Measurements from ENCODE around the gene LRGUK.
A peak's percentile ranks its signal among the peaks of the same experiment; 100 is the strongest.

The LRGUK gene

DNA sequence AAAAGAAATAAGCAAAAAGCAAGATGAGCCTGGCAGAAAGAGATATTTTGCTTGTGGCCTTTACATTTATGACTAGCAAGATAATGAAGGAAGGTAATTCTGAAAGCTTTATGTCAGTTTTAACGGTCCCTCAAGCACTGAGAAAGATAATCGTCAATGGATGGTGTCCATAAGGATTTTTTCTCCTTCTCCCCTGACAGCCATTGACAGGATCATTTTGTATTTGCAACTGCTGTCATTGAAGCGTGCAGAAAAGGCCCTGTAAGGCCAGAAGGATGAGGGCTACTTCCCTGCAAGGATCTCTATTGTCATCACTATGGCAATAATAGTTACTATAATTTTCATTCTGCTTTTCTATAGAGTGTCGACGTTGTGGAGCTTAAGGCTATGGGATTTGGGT, 994 bp upstream of the LRGUK start:
- Histone ChIP-seq H3K27me3 (ENCODE audit: insufficient read depth, low read length) (peaks cover 54% of the 10 kb centered on the region), H2AFZ (ENCODE audit: low read length, unreplicated experiment) (no peak overlapping the region), H3K4me3 (ENCODE audit: low read depth, low read length) (no peak overlapping the region), H3K4me1 (ENCODE audit: control insufficient read depth, insufficient read depth, low read length, unreplicated experiment) (no peaks in the 10 kb centered on the region), H3K27ac (ENCODE audit: low read depth, low read length) (no peak overlapping the region), H3K36me3 (ENCODE audit: insufficient read depth, low read length) (no peaks in the 10 kb centered on the region), H3K79me2 (ENCODE audit: control insufficient read depth, insufficient read depth, low read length, unreplicated experiment) (no peaks in the 10 kb centered on the region)

DNA sequence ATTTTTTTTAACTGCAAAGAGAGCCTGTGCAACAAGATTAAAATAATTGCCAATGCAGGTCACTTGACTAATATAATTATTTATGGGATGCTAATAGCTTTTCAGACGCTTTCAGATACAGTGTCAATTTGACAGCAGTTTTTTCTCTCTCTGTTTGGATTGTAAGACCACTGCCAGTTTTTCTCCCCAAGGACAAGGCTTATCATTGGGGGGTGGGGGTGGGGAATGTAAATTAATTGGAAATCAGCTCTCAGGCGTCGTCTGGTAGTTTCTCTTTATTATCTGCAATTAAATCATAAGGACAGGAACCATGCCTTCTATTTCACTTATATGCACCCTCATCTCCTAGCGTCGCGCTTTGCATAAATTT, 559 bp upstream of the LRGUK start:
- Histone ChIP-seq H3K27me3 (ENCODE audit: insufficient read depth, low read length) (peaks cover 54% of the 10 kb centered on the region), H3K36me3 (ENCODE audit: insufficient read depth, low read length) (no peaks in the 10 kb centered on the region), H2AFZ (ENCODE audit: low read length, unreplicated experiment) (peak overlapping the region; percentile 26), H3K27ac (ENCODE audit: low read depth, low read length) (no peak overlapping the region), H3K4me3 (ENCODE audit: low read depth, low read length) (peak overlapping the region; percentile 88), H3K4me1 (ENCODE audit: control insufficient read depth, insufficient read depth, low read length, unreplicated experiment) (no peaks in the 10 kb centered on the region), H3K79me2 (ENCODE audit: control insufficient read depth, insufficient read depth, low read length, unreplicated experiment) (no peaks in the 10 kb centered on the region)

DNA sequence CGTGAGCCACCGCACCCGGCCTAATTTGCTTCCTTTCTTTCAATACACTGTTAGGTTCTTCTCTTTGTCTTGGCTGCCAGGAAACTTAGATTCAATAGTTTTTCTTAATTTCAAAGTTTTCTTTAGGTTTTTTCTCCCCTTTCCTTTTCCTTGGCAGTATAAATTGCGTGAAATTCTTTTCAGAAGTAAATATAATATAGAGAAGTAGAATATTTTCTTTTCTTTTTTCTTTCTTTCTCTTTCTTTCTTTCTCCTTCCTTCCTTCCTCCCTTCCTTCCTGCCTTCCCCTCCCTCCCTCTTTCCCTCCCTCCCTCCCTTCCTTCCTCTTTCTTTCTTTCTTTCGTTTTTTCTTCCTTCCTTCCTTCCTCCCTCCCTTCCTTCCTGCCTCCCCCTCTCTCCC, 1.7 kb downstream of the LRGUK start:
- no peak overlapping the region for H2AFZ ChIP-seq (ENCODE audit: low read length, unreplicated experiment)
- H3K4me3 ChIP-seq (ENCODE audit: low read depth, low read length) = no peak overlapping the region
- H3K27me3 ChIP-seq (ENCODE audit: insufficient read depth, low read length) = peaks cover 54% of the 10 kb centered on the region
- H3K36me3 ChIP-seq (ENCODE audit: insufficient read depth, low read length) = no peaks in the 10 kb centered on the region
- H3K27ac ChIP-seq (ENCODE audit: low read depth, low read length) = no peak overlapping the region
- no peaks in the 10 kb centered on the region for H3K79me2 ChIP-seq (ENCODE audit: control insufficient read depth, insufficient read depth, low read length, unreplicated experiment)
- H3K4me1 ChIP-seq (ENCODE audit: control insufficient read depth, insufficient read depth, low read length, unreplicated experiment) = no peaks in the 10 kb centered on the region

DNA sequence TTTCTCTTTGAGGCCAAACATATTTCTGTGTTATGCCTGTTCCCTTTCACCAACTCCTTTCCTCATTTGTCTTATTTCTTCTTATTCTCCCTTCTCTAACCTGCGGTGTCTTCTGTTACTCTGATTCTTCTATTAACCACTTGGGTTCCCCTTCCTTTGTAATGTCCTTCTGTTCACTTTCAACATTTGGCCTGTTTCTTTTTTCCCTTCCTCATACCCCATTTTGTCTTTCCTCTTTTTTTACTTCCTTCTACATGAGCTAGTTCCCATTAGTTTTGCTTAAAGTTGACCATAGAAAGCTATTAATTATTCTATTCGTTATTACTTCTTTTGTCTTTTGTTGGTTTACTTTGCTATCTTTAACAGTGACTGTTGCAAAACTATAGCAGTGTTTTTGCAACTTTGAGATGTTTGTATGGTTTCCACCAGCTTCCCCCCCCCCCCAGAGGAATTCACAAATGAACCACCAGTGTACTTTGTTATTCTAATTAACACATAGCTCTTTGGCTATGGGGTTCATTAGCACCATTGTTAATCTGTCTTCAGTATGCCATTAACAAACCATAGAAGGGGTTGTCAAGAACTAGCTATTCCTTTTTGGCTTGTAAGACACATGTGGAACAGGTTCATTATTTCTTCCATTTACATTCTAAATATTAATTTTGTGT, 2.9 kb downstream of the LRGUK start:
- Histone ChIP-seq H3K36me3 (ENCODE audit: insufficient read depth, low read length) (no peaks in the 10 kb centered on the region), H3K27ac (ENCODE audit: low read depth, low read length) (no peak overlapping the region), H3K27me3 (ENCODE audit: insufficient read depth, low read length) (peaks cover 61% of the 10 kb centered on the region), H3K79me2 (ENCODE audit: control insufficient read depth, insufficient read depth, low read length, unreplicated experiment) (no peaks in the 10 kb centered on the region), H3K4me1 (ENCODE audit: control insufficient read depth, insufficient read depth, low read length, unreplicated experiment) (no peaks in the 10 kb centered on the region), H2AFZ (ENCODE audit: low read length, unreplicated experiment) (no peak overlapping the region), H3K4me3 (ENCODE audit: low read depth, low read length) (no peak overlapping the region)

DNA sequence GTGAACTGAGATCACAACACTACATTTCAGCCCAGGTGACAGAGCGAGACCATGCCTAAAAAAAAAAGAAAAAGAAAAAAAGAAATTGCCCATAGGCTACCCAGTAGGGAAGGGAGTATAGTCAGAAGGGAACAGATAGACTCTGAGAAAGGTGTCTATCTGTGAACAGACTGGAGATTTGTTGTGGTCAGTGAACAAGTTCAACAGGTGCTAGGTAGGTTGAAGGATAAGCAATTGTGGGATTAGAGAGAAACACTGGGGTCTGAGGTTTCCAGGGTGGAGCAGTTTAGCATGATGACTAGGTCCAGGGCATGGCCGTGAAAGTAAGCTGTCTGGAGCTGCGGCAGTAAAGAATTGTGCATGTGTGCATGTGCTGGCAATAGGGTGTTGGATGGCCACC, 6.9 kb downstream of the LRGUK start:
- H3K27ac ChIP-seq (ENCODE audit: low read depth, low read length) = no peak overlapping the region
- no peaks in the 10 kb centered on the region for H3K79me2 ChIP-seq (ENCODE audit: control insufficient read depth, insufficient read depth, low read length, unreplicated experiment)
- no peaks in the 10 kb centered on the region for H3K4me1 ChIP-seq (ENCODE audit: control insufficient read depth, insufficient read depth, low read length, unreplicated experiment)
- H3K4me3 ChIP-seq (ENCODE audit: low read depth, low read length) = no peak overlapping the region
- H3K36me3 ChIP-seq (ENCODE audit: insufficient read depth, low read length) = no peaks in the 10 kb centered on the region
- no peak overlapping the region for H2AFZ ChIP-seq (ENCODE audit: low read length, unreplicated experiment)
- H3K27me3 ChIP-seq (ENCODE audit: insufficient read depth, low read length) = peaks cover 51% of the 10 kb centered on the region

DNA sequence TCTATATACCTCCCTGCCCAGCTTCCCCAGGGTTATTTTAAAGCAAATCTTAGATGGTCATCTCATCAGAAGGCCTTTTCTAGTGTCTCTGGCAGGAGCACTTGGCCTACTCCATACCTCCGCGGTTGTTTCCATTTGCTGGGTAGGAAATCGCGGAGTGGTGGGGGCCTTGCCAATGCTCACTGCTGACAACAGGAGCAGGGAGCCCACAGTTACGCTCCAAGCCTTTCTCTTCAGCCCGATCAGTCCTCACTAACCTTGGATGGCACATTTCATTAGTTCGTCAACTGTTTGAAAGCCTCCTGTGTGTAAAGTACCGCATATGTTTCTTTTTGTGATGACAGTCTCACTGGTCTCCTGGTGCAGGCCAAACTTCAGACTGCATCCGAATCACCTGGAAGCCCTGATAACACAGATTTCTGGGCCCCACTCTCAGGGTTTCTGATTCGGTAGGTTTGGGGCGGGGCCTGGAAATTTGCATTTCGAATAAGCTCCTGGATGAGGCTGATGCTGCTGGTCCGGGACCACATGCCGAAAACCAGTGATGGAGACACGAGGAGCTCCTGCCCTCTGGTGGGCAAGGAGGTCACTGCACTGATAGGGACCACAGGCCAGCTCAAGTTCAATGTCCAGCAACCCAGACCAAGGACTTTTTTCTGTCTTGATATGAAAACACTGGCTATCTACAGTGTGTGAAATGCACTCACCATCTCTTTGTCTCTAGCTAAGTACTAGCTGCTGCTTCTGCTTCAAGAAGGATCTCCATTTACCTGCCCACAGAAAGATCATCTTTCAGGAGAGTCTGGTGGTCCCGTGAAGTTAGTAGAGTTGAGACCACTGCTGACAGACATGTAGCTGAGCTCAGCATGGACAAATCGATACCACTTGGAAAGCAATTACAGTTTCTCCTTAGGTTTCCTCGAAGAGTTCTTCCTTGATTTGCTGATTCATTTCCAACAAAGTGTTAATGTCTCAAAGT, 14.0 kb downstream of the LRGUK start:
- Histone ChIP-seq H3K27me3 (ENCODE audit: insufficient read depth, low read length) (peaks cover 5% of the 10 kb centered on the region), H3K36me3 (ENCODE audit: insufficient read depth, low read length) (no peaks in the 10 kb centered on the region), H3K4me3 (ENCODE audit: low read depth, low read length) (no peak overlapping the region), H2AFZ (ENCODE audit: low read length, unreplicated experiment) (no peak overlapping the region), H3K79me2 (ENCODE audit: control insufficient read depth, insufficient read depth, low read length, unreplicated experiment) (no peaks in the 10 kb centered on the region), H3K4me1 (ENCODE audit: control insufficient read depth, insufficient read depth, low read length, unreplicated experiment) (no peaks in the 10 kb centered on the region), H3K27ac (ENCODE audit: low read depth, low read length) (no peak overlapping the region)

DNA sequence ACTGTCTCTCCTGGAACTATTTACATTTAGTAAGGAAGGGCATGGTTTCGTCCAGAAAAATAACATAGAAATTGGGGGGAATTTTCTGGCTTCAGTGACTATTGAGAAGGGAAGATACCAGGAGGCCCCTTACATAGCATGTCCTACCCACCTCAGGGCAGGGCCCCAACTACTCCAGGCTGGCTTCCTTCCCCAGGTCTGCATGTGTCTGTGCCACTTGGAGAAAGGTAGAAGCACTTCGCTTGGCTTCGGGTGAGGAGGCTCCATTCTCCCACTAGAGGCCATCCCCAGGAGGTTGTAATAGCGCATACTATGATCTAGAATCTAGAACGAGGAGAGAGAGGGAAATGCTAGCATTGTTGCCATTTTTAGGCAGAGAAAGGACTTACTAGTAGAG, 14.7 kb downstream of the LRGUK start:
- no peak overlapping the region for H3K27ac ChIP-seq (ENCODE audit: low read depth, low read length)

DNA sequence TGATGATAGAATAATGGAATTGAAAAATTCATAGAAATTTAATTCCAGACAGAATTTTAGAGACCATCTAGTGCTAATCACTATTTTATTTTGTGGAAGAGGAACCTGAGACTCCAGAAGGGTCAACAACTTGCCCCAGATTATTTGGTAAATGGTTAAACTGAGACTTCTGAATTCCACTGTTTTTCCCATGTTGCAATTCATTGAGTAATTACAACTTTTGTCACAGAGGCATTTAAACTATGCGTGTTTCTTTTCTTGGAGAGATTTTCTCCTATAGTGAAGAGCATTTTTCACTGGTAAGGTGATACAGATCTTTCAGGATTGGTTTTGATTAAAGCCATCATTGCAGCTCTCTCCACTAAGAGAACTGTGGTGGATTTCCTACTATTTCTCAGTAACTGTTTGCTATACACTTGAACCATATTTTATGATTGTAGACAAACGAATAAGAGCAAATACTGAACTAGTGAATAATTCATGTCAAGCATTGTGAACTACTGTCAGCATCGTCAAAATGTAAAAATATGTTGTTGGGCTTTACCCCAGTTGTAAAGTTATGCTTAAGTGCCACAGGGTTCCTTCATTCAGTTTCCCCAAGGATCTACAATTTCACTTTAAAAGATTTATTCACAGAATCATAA, 26.5 kb downstream of the LRGUK start:
- H3K79me2 ChIP-seq (ENCODE audit: control insufficient read depth, insufficient read depth, low read length, unreplicated experiment) = no peaks in the 10 kb centered on the region
- H3K36me3 ChIP-seq (ENCODE audit: insufficient read depth, low read length) = no peaks in the 10 kb centered on the region
- H3K4me3 ChIP-seq (ENCODE audit: low read depth, low read length) = no peak overlapping the region
- no peaks in the 10 kb centered on the region for H3K27me3 ChIP-seq (ENCODE audit: insufficient read depth, low read length)
- H2AFZ ChIP-seq (ENCODE audit: low read length, unreplicated experiment) = no peak overlapping the region
- no peaks in the 10 kb centered on the region for H3K4me1 ChIP-seq (ENCODE audit: control insufficient read depth, insufficient read depth, low read length, unreplicated experiment)
- no peak overlapping the region for H3K27ac ChIP-seq (ENCODE audit: low read depth, low read length)

More for the DNA sequence above, 14.7 kb downstream of the LRGUK start:
- H3K4me3 ChIP-seq (ENCODE audit: low read depth, low read length) = no peak overlapping the region
- no peak overlapping the region for H2AFZ ChIP-seq (ENCODE audit: low read length, unreplicated experiment)
- H3K27me3 ChIP-seq (ENCODE audit: insufficient read depth, low read length) = no peaks in the 10 kb centered on the region
- no peaks in the 10 kb centered on the region for H3K79me2 ChIP-seq (ENCODE audit: control insufficient read depth, insufficient read depth, low read length, unreplicated experiment)
- no peaks in the 10 kb centered on the region for H3K36me3 ChIP-seq (ENCODE audit: insufficient read depth, low read length)
- H3K4me1 ChIP-seq (ENCODE audit: control insufficient read depth, insufficient read depth, low read length, unreplicated experiment) = no peaks in the 10 kb centered on the region

DNA sequence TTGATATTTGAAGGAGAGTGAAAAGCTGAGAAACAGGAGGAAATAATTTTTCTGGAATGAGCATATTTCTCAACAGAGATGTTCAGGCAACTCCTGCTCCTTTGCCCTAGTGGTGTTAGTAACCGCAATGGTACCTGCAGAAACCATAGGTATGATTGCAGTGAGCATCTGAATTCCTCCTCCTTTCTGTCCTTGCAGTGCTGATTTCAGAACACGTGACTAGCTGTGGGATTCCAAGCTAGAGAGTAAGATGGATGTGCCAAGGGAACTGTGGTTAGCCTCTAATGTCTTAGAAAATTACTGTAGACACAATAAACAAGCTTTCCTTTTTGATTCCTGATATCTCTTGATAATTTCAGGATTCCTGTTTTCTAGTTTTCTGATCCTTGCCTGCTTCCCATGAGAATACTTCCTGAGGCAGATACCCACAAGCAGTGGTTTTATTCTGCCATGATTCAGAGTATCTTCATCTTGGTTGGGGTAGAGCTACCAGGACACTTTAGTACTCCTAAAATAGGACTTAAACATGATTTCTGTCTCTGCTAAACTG, 27.5 kb downstream of the LRGUK start:
- Histone ChIP-seq H3K4me3 (ENCODE audit: low read depth, low read length) (no peak overlapping the region), H2AFZ (ENCODE audit: low read length, unreplicated experiment) (no peak overlapping the region), H3K27me3 (ENCODE audit: insufficient read depth, low read length) (no peaks in the 10 kb centered on the region), H3K79me2 (ENCODE audit: control insufficient read depth, insufficient read depth, low read length, unreplicated experiment) (no peaks in the 10 kb centered on the region), H3K4me1 (ENCODE audit: control insufficient read depth, insufficient read depth, low read length, unreplicated experiment) (no peaks in the 10 kb centered on the region), H3K36me3 (ENCODE audit: insufficient read depth, low read length) (no peaks in the 10 kb centered on the region), H3K27ac (ENCODE audit: low read depth, low read length) (no peak overlapping the region)

DNA sequence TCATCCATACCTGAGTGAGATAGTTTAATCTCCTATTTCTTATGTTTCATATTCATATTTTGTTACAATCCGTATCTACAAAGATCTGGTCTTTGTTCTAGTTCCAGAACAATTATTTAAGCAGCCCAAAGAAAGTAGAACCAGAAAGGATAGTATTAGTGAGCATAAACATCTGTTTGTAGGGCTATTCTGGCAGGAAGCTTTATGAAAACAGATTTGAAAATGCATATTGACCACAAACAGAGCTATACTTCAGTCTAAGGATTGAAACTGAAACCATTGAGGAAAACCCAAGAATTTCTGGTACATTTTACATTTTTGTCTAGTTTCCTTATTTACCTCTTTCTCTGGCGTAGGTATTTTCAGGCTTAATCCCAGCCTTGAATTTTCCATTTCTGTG, 28.1 kb downstream of the LRGUK start:
- H2AFZ ChIP-seq (ENCODE audit: low read length, unreplicated experiment) = peak overlapping the region; percentile 1
- H3K79me2 ChIP-seq (ENCODE audit: control insufficient read depth, insufficient read depth, low read length, unreplicated experiment) = no peaks in the 10 kb centered on the region
- H3K4me3 ChIP-seq (ENCODE audit: low read depth, low read length) = no peak overlapping the region
- H3K27ac ChIP-seq (ENCODE audit: low read depth, low read length) = no peak overlapping the region
- H3K4me1 ChIP-seq (ENCODE audit: control insufficient read depth, insufficient read depth, low read length, unreplicated experiment) = no peaks in the 10 kb centered on the region
- H3K36me3 ChIP-seq (ENCODE audit: insufficient read depth, low read length) = no peaks in the 10 kb centered on the region
- H3K27me3 ChIP-seq (ENCODE audit: insufficient read depth, low read length) = no peaks in the 10 kb centered on the region
